OCI-LY7 (cell line): ENCODE results near the gene NTMT1. TPM values are rescaled to one million over a fixed set of nuclear protein-coding genes. Genes with fewer than 3 reads are reported as not detected.

Experiments
- BruUV-seq: library from RNA; stranded (reverse); fragments of 400-500 nt; replicated peaks from 2 replicates; lab custom pipeline; 2021; lab: Mats Ljungman, UMichigan
- CTCF ChIA-PET: fragments of 300-600 bp; sonication (Branson Sonifier 250); formaldehyde crosslinking; loops from one replicate; lab custom pipeline; 2022; ENCODE audit warnings: antibody characterized with exemption; ENCODE audit not compliant: unreplicated experiment; lab: Charles Lee
- POLR2A ChIA-PET: fragments of 300-600 bp; sonication (Branson Sonifier 250); formaldehyde crosslinking; loops from one replicate; lab custom pipeline; 2022; ENCODE audit warnings: antibody characterized with exemption; lab: Charles Lee
- DNase-seq: peaks from one replicate; pipeline ENCODE4 v3.0.0-alpha.2; 2015; ENCODE audit warnings: low spot score
- H2AFZ ChIP-seq: fragments of 200-600 bp; sonication (generic), shearing (Covaris generic); 2 replicates; pipeline ENCODE4 v1.6.1; 2014; ENCODE audit warnings: mild to moderate bottlenecking, antibody characterized with exemption, low read length, moderate library complexity
- H3K27ac ChIP-seq: fragments of 200-600 bp; sonication (generic); 2 replicates; pipeline ENCODE4 v1.5.1; 2014; ENCODE audit warnings: mixed run types, low read depth, mild to moderate bottlenecking, moderate library complexity, low read length, inconsistent platforms; ENCODE audit not compliant: poor library complexity, severe bottlenecking
- H3K36me3 ChIP-seq: fragments of 200-600 bp; sonication (generic); 2 replicates; pipeline ENCODE4 v1.6.1; 2014; ENCODE audit warnings: mild to moderate bottlenecking, antibody characterized with exemption, low read length, moderate library complexity, mixed read lengths; ENCODE audit not compliant: insufficient read depth
- H3K4me1 ChIP-seq: fragments of 200-600 bp; sonication (generic); 2 replicates; pipeline ENCODE4 v1.5.1; 2014; ENCODE audit warnings: mild to moderate bottlenecking, low read length; ENCODE audit not compliant: insufficient read depth, poor library complexity, severe bottlenecking
- H3K4me2 ChIP-seq: fragments of 200-600 bp; sonication (generic); 2 replicates; pipeline ENCODE4 v1.6.1; 2014; ENCODE audit warnings: mild to moderate bottlenecking, low read length
- H3K4me3 ChIP-seq: fragments of 200-600 bp; sonication (generic); 2 replicates; pipeline ENCODE4 v1.5.1; 2014; ENCODE audit warnings: mild to moderate bottlenecking, low read depth, low read length; ENCODE audit not compliant: poor library complexity, severe bottlenecking
- H3K79me2 ChIP-seq: fragments of 200-600 bp; sonication (generic); 2 replicates; pipeline ENCODE4 v1.6.1; 2016; ENCODE audit warnings: low read depth, mild to moderate bottlenecking, low read length, moderate library complexity, mixed read lengths; ENCODE audit not compliant: insufficient read depth
- H3K9me2 ChIP-seq: fragments of 200-600 bp; sonication (generic); 2 replicates; pipeline ENCODE4 v1.6.1; 2016; ENCODE audit warnings: mild to moderate bottlenecking, low read length, mixed read lengths; ENCODE audit not compliant: insufficient read depth
- H3K9me3 ChIP-seq: fragments of 200-600 bp; sonication (generic); 2 replicates; pipeline ENCODE4 v1.6.1; 2014; ENCODE audit warnings: mild to moderate bottlenecking, mixed run types, low read length, mixed read lengths
- H4K20me1 ChIP-seq: fragments of 200-600 bp; sonication (generic); 2 replicates; pipeline ENCODE4 v1.6.1; 2014; ENCODE audit warnings: mild to moderate bottlenecking, antibody characterized with exemption, low read length, moderate library complexity, mixed read lengths; ENCODE audit not compliant: insufficient read depth
- CTCF ChIP-seq: fragments of 200-600 bp; sonication (generic); conservative IDR thresholded peaks from 2 replicates; pipeline ENCODE4 v1.5.1; 2014; ENCODE audit warnings: mild to moderate bottlenecking, antibody characterized with exemption, low read length, moderate library complexity, mixed read lengths
- EZH2phosphoT487 ChIP-seq: fragments of 200-600 bp; sonication (generic); IDR thresholded peaks from 2 replicates; pipeline ENCODE4 v1.6.1; 2018; ENCODE audit warnings: low read depth, borderline replicate concordance, mild to moderate bottlenecking, mixed run types, antibody characterized with exemption, low read length, moderate library complexity, mixed read lengths
- intact Hi-C: fragments of 100-400 bp; cut with micrococcal nuclease; formaldehyde crosslinking; loops from one replicate; pipeline ENCODE4 v1.10.0; 2022; ENCODE audit not compliant: unreplicated experiment
- total RNA-seq, 2 experiments: library from RNA; depleted of rRNA in 1 of 2; stranded (reverse); fragments of >200 nt in 1 of 2; shearing (Covaris generic) in 1 of 2; gene quantifications; 2 replicates each; pipeline ENCODE4 v1.2.3, GENCODE V29; 2014 to 2022

The NTMT1 gene
- total RNA-seq, 2 experiments from 2014 or later: 46.6 to 59.8 TPM

- H4K20me1 ChIP-seq: no peaks in the 10 kb centered on the region
- no TSS peak for BruUV-seq
Observed at GRCh38 chr9:129671519-129671918, 45.6 kb downstream of the NTMT1 start.

GRCh38 chr9:129672702-129673101 lies 46.7 kb downstream of the NTMT1 start:
- no peak overlapping the region for H3K4me2 ChIP-seq
- H3K9me2 ChIP-seq: no peaks in the 10 kb centered on the region
- BruUV-seq: no TSS peak
- no peak overlapping the region for H3K27ac ChIP-seq
- no peaks in the 10 kb centered on the region for H3K36me3 ChIP-seq
- H2AFZ ChIP-seq: no peak overlapping the region
- CTCF ChIA-PET: no interaction called here
- POLR2A ChIA-PET: no interaction called here
- TF ChIP-seq EZH2phosphoT487 (no peak), CTCF (no peak)
- no peak for DNase-seq
- H3K9me3 ChIP-seq: no peaks in the 10 kb centered on the region
- no peaks in the 10 kb centered on the region for H3K79me2 ChIP-seq
- no peaks in the 10 kb centered on the region for H4K20me1 ChIP-seq
- no peak overlapping the region for H3K4me3 ChIP-seq
- intact Hi-C loops: no loop called here
- H3K4me1 ChIP-seq: no peaks in the 10 kb centered on the region

More at GRCh38 chr9:129671519-129671918, 45.6 kb downstream of the NTMT1 start:
- ChIA-PET POLR2A (no interaction called here), CTCF (no interaction called here)
- intact Hi-C loops: no loop called here
- H3K4me1 ChIP-seq: no peaks in the 10 kb centered on the region
- TF ChIP-seq EZH2phosphoT487 (no peak), CTCF (no peak)
- H3K9me2 ChIP-seq: no peaks in the 10 kb centered on the region
- H3K79me2 ChIP-seq: no peaks in the 10 kb centered on the region
- no peak for DNase-seq
- H3K27ac ChIP-seq: no peak overlapping the region
- no peaks in the 10 kb centered on the region for H3K36me3 ChIP-seq
- no peak overlapping the region for H2AFZ ChIP-seq
- no peak overlapping the region for H3K4me2 ChIP-seq
- H3K9me3 ChIP-seq: no peaks in the 10 kb centered on the region
- H3K4me3 ChIP-seq: no peak overlapping the region

- no peaks in the 10 kb centered on the region for H3K9me3 ChIP-seq
- DNase-seq: no peak
- no TSS peak for BruUV-seq
- no peaks in the 10 kb centered on the region for H4K20me1 ChIP-seq
- no peak overlapping the region for H3K27ac ChIP-seq
- no peaks in the 10 kb centered on the region for H3K4me1 ChIP-seq
- H3K9me2 ChIP-seq: no peaks in the 10 kb centered on the region
- no peak for TF ChIP-seq EZH2phosphoT487
- TF ChIP-seq CTCF: no peak
- no peak overlapping the region for H3K4me2 ChIP-seq
- intact Hi-C loops: no loop called here
- no peaks in the 10 kb centered on the region for H3K36me3 ChIP-seq
- POLR2A ChIA-PET: no interaction called here
- CTCF ChIA-PET: no interaction called here
- H2AFZ ChIP-seq: no peak overlapping the region
- H3K4me3 ChIP-seq: no peak overlapping the region
- no peaks in the 10 kb centered on the region for H3K79me2 ChIP-seq
Observed at GRCh38 chr9:129673602-129674001, 47.6 kb downstream of the NTMT1 start.
